Measurements from ENCODE around the gene CCDC169.
A peak's percentile ranks its signal among the peaks of the same experiment; 100 is the strongest.
"Not testable (repeated sequence)": the region's sequence is repeated elsewhere in the genome, so short reads cannot be mapped to it uniquely, and the experiment has no call there.

CCDC169 gene

DNA sequence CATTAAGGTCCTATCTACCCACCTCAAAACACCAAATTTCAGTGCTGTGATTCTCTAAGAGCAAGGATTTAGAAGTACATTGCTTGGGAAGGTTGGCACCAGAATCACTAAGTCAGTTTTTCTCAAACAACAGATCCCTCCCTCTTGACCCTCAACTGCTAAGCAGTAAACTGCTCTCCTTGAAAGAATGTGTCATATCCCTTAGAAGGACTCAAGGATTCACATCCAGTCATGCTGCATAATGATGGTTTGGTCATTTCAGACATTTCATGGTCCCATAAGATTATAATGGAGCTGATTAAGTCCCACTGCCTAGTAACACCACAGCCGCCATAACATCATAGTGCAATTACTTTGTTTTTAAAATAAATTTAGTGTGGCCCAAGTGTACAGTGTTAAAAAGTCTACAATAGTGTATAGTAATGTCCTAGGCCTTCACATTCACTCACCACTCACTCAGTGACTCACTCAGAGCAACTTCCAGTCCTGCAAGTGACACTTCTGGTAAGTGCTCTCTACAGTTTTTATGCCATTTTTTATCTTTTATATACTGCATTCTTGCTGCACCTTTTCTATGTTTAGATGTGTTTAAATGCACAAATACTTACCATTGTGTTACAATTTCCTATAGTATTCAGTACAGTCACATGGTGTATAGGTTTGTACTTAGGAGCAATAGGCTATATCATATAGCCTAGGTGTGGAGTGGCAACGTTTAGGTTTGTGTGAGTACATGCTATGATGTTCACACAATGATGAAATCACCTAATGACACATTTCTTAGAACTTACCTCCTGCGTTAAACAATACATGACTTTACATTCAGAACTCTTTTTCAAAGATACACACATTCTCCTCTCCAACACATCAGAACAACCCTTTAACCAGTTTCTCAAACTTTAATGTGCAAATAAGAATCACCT, 15.7 kb upstream of the CCDC169 start:
- DNase-seq = no peak

DNA sequence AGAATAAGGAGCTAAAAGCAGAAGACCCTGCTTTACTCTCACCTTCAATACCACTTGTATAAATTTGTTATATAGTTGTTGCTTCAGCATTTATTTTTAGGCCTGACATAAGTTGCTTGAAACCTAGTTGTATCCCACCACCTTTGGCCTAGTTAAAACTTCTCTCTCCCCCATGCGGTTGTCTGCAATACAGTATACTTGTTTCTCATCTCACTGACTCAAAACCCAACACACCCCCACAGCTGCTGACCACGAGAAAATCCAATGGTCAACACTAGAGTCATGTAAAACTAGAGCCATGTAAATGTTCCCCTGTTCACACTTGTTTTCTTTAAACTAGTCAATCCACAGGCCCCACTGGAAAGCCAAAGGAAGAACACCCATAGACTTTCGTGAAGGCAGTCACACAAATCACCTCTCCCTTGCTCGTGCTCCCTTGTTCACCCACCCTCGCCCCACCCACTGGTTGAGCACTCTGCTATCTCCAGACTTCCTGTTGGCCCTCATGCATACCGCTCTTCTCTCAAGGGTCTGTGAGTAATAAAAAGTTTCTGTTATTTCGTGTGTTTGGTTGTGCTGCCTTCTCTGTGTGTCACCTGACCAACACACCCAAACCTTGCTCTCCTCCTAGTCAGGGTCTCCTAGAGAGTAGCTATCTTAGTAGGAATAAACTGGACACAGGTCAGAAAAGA, 12.9 kb upstream of the CCDC169 start:
- no peak for DNase-seq

DNA sequence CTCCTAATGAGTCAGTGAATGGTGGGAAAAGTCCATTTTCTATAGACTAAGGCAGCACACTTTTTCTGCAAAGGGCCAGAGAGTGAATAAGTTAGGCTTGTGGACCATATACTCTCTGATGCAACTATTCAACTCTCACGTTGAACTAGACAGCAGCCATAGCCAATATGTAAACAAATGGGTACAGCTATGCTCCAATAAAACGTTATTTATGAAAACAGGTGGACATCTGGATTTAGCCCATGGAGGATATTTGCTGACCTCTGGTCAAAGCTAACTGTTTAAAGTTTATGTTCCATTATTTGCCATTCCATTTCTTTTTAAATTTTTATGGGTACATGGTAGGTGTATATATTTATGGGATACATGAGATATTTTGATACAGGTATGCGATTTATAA, 4.7 kb upstream of the CCDC169 start:
- DNase-seq = no peak

DNA sequence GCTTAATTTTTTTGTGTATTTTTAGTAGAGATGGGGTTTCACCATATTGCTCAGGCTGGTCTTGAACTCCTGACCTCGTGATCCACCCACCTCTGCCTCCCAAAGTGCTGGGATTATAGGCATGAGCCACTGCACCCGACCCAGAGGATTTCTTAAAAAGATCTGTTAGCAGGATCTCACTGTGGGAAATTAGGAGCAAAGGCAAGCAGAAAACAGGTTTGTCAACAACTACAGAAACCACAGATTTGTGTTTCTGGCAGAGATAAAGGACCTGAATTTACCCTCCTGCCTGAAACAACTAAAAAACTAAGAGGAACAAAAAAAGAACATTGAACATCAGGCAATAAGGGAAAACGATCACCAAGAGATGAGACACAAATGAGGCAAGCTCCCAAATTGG, 1.9 kb upstream of the CCDC169 start:
- not testable (repeated sequence) for DNase-seq

DNA sequence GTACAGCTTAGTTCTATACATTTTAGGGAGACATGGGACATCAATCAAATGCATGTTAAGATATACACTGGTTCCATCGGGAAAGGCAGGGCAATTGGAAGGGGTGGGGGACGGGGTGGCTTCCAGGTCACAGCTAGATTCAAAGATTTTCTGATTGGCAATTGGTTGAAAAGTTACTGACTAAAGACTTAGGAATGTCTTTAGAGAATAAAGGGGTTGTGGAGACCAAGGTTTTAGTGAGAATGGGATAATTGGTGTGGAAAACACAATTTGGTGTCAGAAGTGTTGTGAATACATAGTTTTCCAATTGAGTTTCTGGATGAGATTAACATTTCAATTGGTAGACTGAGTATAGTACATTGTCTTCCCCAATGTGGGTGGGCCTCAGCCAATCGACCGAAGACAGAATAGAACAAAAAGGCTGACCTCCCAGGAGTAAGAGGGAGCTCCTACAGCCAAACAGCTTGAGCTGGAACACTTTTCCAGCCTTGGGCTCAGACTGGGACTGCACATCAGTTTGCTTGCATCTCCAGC, 988 bp upstream of the CCDC169 start:
- DNase-seq = no peak

DNA sequence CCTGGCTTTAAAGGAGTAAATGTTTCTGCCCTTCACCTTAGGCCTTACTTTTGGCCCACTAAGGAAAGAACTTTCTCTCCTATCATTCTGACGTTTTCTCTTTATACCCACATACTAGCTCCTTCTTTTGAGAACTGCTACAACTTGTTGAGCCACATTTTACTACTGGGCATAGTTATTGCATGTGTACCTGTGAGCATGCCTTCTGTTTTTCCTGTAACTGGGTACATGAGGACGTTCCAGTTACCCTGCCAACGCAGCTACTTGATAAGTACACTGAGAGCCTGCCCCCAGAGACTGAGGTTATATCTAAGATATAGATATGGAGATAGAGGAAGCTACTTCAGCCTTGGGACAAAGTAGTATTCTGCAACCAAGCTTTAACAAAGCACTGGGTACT, 3.5 kb downstream of the CCDC169 start:
- no peak for DNase-seq

DNA sequence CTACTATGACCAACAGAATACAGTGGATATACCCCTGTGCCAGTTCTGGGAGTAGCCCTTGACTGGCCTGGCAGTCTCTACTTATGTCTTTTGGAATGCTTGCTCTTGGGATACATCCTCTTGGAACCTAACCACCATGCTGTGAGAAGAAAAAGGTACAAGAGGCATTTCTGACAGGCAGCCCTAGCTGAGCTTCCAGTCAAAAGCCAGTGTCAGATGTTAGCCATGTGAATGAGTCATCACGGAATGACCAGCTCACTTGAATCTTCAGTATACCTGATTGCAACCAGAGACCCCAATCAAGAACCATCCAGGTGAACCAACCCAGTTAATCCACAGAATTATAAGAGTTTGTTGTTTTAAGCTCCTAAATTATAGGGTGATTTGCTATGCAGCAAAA, 4.1 kb downstream of the CCDC169 start:
- DNase-seq = no peak

DNA sequence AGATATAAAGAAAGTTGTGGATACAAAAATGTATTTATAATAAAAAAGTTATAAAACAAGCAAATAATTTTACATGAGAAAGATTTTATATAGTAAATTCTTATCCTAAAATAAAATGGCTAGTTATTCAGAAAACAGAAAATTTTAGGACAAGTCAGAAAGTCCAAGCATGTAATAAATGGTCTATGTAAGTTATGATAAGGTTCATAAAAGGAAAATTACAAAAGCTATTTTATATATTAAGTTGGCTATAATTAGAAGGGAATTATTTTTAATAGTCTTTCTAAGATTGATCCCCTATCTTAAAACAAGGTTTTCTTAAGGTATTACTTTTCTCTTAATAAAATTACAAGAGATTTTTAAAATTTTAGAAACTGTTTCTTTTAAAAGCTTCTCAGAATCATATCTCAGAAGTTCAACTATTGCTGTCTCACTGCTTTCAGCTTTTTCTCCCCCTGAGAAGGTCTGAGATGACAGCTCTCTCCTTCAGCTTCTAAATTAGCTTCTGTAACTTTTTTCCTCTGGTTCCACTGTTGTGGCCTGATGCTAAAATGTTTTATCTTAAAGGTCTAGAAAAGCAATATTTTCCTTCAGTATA, 8.7 kb downstream of the CCDC169 start:
- DNase-seq = no peak

DNA sequence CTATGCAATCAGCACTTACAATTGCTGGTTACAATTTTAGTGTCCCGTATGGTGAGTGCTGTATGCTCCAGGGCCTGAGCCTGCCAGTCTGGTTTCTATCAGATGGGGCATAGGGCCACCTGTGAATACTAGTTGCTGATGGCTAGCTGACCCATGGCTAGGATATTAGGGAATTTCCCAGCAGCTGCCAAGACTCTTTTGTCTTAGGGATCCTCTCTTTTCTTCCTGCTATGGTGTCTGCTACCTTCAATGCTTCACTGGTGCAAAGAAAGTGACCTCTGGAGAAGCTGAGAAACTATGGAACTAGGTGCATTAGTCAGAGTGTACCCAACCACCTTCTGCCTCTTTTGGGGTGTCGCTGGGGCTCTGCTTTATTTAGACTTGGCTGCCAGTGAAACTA, 11.6 kb downstream of the CCDC169 start:
- no peak for DNase-seq

DNA sequence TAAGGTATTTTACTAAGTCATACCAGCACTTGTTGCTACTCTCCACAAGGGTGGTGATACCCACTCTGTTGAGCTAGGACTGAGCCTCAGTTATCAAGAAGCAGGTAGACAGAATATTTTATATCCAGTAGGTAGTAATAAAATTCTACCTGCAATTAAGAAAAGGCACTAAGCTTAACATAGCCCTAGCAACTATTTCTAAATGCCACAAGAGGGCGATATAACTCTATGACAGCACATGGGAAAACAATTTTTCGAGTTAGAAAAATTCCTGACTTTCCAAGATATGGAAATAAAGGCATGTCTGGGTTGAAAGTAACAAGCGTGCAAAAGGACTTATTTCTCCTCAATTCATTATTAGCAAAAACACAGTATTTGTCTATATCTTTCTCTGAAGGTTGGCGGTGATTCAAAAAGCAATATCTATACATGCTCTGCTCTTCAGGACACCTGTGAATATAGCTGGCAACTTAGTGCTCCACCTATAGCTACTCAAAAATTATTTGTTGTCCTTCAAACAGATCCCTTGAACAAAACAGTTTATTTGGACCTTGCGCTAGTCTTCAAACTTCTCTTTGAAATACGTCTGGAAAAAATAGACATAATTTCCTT, 14.7 kb downstream of the CCDC169 start:
- no peak for DNase-seq

DNA sequence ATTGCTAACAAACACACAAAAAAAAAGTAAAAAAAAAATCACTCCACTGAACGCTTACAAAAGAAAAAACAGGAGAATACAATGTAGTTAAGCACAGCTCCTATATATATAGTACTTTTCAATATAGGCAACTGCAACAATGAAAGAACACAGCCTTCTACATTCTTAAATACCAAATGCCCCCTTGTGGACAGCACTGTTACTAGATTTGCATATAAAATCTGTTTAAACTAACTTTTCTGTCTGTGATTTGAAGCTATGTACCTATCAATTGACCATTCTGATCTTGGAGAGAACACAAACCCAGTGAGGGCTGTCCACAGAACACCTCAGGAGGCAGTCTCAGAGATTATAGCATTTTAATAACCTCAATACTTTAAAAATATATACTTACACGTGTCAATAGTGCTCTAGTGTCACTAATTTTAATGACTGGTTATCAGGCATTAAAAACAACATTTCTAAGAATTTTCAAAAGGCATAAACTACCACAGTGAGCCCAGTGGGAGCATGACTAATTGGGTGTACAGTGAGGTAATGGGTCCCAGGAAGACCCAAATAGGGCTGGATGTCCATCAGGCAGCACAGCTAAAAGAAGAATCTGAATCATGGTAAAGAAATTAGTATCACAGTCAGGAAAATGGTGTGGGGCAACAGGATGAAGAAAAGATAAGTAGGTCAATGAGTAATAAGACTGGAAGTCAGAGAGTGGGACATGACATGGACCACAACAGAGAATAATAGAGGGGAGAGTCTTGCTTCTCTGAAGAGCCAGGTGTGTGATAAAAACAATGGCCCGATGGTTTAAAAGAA, 22.2 kb downstream of the CCDC169 start:
- no peak for DNase-seq

DNA sequence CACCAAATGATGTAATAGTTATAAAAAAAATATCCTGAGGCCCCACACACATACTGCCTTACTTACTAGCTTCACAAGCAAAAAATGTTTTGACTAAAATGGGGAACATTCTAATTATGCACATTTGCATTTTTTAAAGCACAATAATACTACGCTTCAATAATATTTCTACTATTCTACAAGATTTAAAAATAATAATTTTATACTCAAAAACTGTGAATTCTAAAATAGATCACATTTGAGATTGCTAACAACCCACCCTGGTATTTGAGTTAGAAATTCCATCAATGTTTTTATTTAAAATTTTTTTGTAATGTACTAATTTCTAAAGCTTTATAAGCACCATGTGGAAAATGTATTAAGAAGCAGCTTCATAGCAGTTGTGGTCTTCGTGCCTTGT, 24.2 kb downstream of the CCDC169 start:
- DNase-seq = no peak

DNA sequence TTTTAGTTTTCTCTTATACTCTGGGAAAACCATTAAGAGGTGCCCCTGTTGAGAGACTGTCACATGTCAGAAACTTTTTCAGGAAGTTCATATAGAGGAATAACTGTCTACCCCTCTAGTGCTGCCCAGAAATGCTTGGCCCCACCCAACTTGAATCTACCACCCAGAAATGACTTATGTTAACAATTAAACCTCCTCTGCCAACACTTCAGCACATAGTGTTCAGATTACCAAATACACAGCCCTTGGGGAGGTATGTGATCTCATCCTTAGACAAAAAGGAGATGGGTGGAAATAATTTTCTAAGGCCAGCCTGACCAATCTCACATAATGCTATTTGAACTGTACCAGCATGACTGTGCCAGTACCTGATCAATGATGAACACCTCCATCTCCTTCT, 35.6 kb downstream of the CCDC169 start:
- no peak for DNase-seq

DNA sequence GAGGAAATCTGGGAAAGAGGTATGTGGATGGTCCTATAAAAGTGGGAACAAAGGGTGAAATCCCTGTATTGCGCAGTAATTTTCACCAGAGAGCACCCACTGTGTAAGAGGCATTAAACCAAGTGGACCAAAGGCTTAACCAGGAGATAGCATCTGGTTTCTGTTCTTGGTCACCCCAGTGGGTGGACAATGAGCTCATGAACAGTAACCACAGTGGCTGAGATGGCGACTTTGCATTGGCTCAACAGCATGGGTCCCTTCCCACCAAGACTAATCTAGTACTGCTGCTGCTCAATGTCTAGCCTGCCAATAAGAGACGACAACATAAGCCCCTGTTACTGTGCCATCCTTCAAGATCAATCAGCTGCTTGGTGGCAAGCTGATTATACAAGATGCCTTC, 36.6 kb downstream of the CCDC169 start:
- DNase-seq = no peak

DNA sequence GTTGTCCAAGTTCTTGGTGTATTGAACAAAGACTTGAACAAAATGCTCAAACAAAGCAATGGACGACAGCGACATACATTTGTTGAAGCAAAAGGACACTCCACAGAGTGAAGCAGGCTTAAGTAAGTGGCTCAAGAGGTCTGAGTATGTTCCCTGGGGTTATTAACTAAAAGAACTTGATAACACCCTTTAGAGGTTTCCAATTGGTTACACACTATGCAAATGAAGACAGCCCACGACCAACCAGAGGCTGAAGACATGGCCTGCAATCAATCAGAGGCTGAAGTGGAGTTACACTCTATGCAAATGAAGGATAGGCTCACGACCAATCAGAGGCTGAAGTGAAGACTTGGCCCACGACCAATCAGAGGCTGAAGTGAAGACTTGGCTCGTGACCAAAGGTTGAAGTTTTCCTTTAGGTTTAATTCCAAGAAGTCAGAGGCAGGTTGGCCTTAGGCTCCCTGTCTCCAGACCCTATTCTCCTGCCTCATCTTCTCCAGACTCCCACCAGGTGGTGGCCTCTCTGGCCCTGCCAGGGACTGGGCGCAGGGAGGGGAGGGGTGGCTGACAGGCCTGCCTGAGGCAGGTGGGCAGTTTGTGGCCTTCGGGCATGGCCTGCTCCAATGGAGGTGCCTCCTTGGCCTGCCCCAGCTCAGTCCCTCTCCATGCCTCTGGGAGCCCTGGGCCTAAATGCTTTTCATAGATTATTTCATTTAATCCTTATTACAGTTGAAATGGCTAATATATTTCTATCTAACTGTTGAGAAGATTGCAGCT, 38.1 kb downstream of the CCDC169 start:
- no peak for DNase-seq

DNA sequence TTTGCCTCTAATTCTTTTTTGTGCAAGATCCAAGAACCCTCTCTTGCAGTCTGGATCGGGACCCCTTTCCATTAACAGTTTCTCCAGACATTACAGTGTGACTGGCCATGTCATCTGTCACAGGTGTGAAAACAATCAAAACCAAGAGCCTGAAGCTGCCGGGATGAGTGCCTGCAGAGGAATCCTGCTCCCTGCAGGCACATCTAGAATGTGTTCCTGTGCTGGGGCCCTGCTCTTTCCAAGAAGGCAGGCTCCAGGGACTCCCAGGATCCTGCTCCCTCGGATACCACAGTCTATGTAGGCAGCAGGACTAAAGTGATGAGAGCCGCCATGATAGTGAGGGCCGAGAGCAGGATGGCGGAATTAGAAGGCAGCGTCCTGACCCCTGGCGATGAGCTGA, 38.8 kb downstream of the CCDC169 start:
- no peak for DNase-seq

DNA sequence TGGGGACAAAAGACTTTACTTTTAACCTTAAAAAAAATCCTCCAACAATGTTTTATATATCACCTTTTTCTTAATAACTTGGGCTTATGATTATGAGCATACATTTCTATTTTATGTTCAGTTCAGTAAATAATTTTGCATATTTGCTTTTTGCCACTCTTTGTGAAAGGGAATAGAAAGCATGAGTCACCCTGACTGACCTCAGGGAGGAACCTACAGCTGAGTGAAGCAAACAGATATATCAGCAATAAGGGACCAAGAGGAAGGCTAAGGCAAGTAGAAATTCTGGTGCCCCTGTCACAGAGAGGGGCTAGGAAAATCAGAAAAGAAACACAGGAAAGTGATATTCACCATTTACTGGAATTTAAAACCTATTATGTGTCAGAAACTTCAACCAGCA, 46.1 kb downstream of the CCDC169 start:
- peak; percentile 4 for DNase-seq

DNA sequence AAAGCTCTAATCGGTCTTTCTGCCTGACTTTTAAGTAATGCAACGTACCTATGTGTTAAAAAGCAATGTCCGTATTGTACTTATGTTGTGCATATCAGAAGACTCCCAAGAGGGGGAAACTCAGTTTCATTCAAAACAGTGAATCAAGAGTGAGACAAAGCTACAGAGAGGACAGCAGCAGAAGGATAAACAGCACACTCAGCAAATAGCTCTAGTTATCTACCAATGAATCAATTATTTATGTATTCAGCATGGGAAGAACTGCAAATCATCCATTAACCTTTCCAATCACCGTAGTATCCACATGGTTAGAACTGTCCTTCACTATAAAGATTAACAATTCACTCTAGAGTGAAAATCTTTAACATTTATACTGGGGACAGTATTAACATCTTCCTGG, 46.6 kb downstream of the CCDC169 start:
- DNase-seq = no peak

DNA sequence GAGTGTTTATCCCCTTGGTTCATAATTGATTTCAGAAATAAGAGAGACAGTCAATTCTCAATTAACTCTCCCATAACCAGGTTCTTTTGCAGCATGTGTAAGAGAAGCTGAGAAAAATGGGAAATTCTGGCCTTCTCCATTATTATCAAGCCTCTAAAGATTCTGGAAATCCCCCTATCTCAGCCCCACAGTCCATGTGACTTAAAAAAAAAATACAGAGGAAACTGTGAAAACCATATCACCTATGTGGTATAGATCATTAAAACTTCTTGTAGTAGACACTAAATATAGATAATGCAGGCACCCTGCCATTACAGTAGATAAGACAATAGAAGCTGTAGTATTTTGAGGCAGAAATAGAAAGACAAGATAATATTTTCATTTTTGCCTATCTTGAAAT, 48.9 kb downstream of the CCDC169 start:
- DNase-seq = no peak

DNA sequence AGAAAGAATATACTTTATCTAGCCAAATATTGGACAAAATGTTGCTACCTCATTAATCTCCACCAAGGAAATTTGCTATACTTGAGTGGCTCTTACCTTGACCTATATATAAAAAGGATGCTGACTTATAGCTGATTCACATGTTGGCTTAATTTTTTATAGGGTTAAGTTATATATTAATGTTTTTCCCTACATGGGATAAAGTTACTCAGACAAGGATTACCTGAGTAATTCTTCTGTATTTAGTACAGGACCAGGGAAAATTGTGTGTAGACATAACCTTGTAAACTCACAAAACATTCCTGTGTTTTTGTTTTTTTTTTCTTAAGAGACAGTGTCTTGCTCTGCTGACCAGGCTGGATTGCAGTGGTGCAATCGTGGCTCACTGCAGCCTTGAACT, 52.6 kb downstream of the CCDC169 start:
- DNase-seq = no peak

DNA sequence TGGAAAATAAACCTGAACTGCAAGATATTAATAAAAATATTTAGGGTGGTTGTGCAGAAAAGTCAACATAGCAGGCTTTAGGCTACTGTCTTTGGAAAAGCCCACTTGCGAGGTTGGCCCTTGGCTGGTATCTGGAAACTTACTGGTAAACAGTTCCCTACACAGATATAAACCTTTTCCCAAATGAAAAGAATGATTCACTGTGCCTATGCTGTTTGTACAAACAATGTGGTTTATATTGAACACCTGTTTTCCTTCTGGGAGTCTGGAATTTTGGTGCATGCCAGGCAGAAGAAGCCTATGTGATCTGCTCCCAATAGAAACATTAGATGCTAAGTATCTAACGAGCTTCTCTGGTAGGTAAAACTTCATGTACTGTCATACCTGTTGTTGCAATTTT, 53.5 kb downstream of the CCDC169 start:
- no peak for DNase-seq

DNA sequence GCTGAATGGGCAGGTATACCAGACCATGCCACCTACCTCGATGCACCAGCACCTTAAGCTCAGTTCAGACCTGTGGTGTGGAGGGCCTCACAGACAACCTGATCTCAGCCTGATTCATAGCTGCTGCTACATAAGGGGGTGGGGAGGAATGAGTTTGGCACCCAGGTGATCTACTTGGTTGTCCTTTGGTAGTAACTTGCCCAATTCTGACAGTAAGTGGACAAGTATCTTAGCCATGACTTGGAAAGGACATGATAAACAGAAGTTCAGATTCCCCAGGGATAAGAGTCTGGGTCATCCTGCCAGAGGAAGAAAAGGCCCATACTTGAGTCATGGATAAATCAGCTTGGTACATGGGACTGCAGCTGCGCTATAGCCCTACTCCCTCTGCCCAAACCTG, 54.9 kb downstream of the CCDC169 start:
- no peak for DNase-seq
